OCI-LY1 (cell line): ENCODE data around the gene MYBPC3.

ENCODE experiments used
- EZH2 ChIP-seq: fragments of 200-600 bp; sonication (generic), shearing (Covaris generic); IDR thresholded peaks from 2 replicates; pipeline ENCODE4 v1.8.0; 2017; ENCODE audit warnings: borderline replicate concordance, mixed run types, mild to moderate bottlenecking, antibody characterized with exemption, low read length, moderate library complexity, mixed read lengths
- TF ChIP-seq, protein P1 (sequence below): fragments of 200-600 bp; sonication (generic), shearing (Covaris generic); IDR thresholded peaks from 2 replicates; pipeline ENCODE4 v1.5.1; 2017; ENCODE audit warnings: mild to moderate bottlenecking, antibody characterized with exemption, low read length, moderate library complexity, mixed read lengths

- TF ChIP-seq, protein P1, sequence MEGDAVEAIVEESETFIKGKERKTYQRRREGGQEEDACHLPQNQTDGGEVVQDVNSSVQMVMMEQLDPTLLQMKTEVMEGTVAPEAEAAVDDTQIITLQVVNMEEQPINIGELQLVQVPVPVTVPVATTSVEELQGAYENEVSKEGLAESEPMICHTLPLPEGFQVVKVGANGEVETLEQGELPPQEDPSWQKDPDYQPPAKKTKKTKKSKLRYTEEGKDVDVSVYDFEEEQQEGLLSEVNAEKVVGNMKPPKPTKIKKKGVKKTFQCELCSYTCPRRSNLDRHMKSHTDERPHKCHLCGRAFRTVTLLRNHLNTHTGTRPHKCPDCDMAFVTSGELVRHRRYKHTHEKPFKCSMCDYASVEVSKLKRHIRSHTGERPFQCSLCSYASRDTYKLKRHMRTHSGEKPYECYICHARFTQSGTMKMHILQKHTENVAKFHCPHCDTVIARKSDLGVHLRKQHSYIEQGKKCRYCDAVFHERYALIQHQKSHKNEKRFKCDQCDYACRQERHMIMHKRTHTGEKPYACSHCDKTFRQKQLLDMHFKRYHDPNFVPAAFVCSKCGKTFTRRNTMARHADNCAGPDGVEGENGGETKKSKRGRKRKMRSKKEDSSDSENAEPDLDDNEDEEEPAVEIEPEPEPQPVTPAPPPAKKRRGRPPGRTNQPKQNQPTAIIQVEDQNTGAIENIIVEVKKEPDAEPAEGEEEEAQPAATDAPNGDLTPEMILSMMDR, result no peak
- TF ChIP-seq EZH2, result no peak
These were observed 32.0 kb upstream of the MYBPC3 start for GRCh38 chr11:47384498-47384897.
